Measurements from ENCODE around the gene PELI2.

PELI2 gene

GRCh38 chr14:56172571-56172971 is 54.4 kb downstream of the PELI2 start:
- no peak for DNase-seq (ENCODE audit: low read depth)

- DNase-seq (ENCODE audit: low read depth): no peak
These were observed 55.2 kb downstream of the PELI2 start for GRCh38 chr14:56173365-56173922.

- no peak for DNase-seq (ENCODE audit: low read depth)
These were observed 57.6 kb downstream of the PELI2 start for GRCh38 chr14:56175773-56176172.

- DNase-seq (ENCODE audit: low read depth): no peak
These were observed 58.3 kb downstream of the PELI2 start for GRCh38 chr14:56176530-56176929.

- DNase-seq (ENCODE audit: low read depth): no peak
These were observed 58.8 kb downstream of the PELI2 start for GRCh38 chr14:56177036-56177435.

GRCh38 chr14:56180754-56181542 is 62.7 kb downstream of the PELI2 start:
- no peak for DNase-seq (ENCODE audit: low read depth)

GRCh38 chr14:56181681-56182085 is 63.5 kb downstream of the PELI2 start:
- no peak for DNase-seq (ENCODE audit: low read depth)

GRCh38 chr14:56182410-56182809 is 64.2 kb downstream of the PELI2 start:
- DNase-seq (ENCODE audit: low read depth): no peak

GRCh38 chr14:56183631-56184157 is 65.5 kb downstream of the PELI2 start:
- no peak for DNase-seq (ENCODE audit: low read depth)

GRCh38 chr14:56185992-56186391 is 67.8 kb downstream of the PELI2 start:
- no peak for DNase-seq (ENCODE audit: low read depth)

- DNase-seq (ENCODE audit: low read depth): no peak
These were observed 69.5 kb downstream of the PELI2 start for GRCh38 chr14:56187736-56188135.

GRCh38 chr14:56189307-56189706 is 71.1 kb downstream of the PELI2 start:
- no peak for DNase-seq (ENCODE audit: low read depth)

GRCh38 chr14:56193347-56193746 is 75.1 kb downstream of the PELI2 start:
- no peak for DNase-seq (ENCODE audit: low read depth)

GRCh38 chr14:56194042-56194441 is 75.8 kb downstream of the PELI2 start:
- no peak for DNase-seq (ENCODE audit: low read depth)

- no peak for DNase-seq (ENCODE audit: low read depth)
These were observed 77.0 kb downstream of the PELI2 start for GRCh38 chr14:56195223-56195622.

GRCh38 chr14:56195704-56196103 is 77.5 kb downstream of the PELI2 start:
- DNase-seq (ENCODE audit: low read depth): no peak

GRCh38 chr14:56196274-56196673 is 78.1 kb downstream of the PELI2 start:
- no peak for DNase-seq (ENCODE audit: low read depth)

- no peak for DNase-seq (ENCODE audit: low read depth)
These were observed 78.9 kb downstream of the PELI2 start for GRCh38 chr14:56197150-56197549.

- DNase-seq (ENCODE audit: low read depth): no peak
These were observed 80.2 kb downstream of the PELI2 start for GRCh38 chr14:56198438-56198837.

- no peak for DNase-seq (ENCODE audit: low read depth)
These were observed 81.1 kb downstream of the PELI2 start for GRCh38 chr14:56199095-56199981.

GRCh38 chr14:56199982-56200577 is 81.9 kb downstream of the PELI2 start:
- DNase-seq (ENCODE audit: low read depth): no peak

GRCh38 chr14:56202256-56202655 is 84.0 kb downstream of the PELI2 start:
- DNase-seq (ENCODE audit: low read depth): no peak
